Esophagus muscularis mucosa (tissue), 4 donors: ENCODE results near the gene THOP1.

Experiments used
- EP300 ChIP-seq: sonication (generic); formaldehyde crosslinking; IDR thresholded peaks from one replicate; pipeline ENCODE4 v1.6.1; 2017; ENCODE audit warnings: antibody characterized with exemption
- POLR2A ChIP-seq: fragments of 450-650 bp; IDR thresholded peaks from one replicate; pipeline ENCODE4 v1.6.1; 2017; ENCODE audit warnings: antibody characterized with exemption, moderate library complexity, mild to moderate bottlenecking, low read depth
- TF ChIP-seq, protein P1 (sequence below), 3 experiments: fragments of 200-600 bp in 2 of 3; fragments of 450-650 bp in 1 of 3; sonication (generic) in 2 of 3; IDR thresholded peaks; one replicate each; pipeline ENCODE4 v1.5.1; 2017 to 2019; ENCODE audit warnings: antibody characterized with exemption in 3 of 3, mild to moderate bottlenecking in 2 of 3, moderate library complexity in 1 of 3

DNA sequence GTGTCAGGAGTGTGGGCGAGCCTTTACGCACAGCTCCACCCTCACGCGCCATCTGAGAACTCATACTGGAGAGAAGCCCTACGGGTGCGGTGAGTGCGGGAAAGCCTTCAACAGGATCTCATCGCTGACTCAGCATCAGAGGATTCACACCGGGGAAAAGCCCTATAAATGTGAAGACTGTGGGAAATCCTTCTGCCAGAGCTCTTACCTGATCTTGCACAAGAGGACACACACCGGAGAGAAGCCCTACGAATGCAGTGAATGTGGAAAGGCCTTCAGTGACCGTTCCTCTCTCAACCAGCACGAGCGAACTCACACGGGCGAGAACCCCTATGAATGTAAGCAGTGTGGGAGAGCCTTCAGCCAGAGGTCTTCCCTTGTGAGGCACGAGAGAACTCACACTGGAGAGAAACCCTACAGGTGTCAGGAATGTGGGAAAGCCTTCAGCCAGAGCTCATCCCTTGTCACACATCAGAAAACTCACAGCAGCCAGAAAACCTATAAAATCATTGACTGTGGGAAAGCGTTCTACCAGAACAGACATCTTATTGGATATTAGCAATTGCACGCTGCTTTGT is 49.1 kb downstream of the THOP1 start:
- TF ChIP-seq, protein P1, sequence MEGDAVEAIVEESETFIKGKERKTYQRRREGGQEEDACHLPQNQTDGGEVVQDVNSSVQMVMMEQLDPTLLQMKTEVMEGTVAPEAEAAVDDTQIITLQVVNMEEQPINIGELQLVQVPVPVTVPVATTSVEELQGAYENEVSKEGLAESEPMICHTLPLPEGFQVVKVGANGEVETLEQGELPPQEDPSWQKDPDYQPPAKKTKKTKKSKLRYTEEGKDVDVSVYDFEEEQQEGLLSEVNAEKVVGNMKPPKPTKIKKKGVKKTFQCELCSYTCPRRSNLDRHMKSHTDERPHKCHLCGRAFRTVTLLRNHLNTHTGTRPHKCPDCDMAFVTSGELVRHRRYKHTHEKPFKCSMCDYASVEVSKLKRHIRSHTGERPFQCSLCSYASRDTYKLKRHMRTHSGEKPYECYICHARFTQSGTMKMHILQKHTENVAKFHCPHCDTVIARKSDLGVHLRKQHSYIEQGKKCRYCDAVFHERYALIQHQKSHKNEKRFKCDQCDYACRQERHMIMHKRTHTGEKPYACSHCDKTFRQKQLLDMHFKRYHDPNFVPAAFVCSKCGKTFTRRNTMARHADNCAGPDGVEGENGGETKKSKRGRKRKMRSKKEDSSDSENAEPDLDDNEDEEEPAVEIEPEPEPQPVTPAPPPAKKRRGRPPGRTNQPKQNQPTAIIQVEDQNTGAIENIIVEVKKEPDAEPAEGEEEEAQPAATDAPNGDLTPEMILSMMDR (IDR thresholded peaks at IDR 0.05): no peak
- TF ChIP-seq POLR2A (no peak), EP300 (no peak)
